Measurements from ENCODE around the gene COX6B2. TPM values are rescaled to one million over a fixed set of nuclear protein-coding genes. Genes with fewer than 3 reads are reported as not detected.

Gene COX6B2
- total and polyA plus RNA-seq, 12 donors, result not detected

DNA sequence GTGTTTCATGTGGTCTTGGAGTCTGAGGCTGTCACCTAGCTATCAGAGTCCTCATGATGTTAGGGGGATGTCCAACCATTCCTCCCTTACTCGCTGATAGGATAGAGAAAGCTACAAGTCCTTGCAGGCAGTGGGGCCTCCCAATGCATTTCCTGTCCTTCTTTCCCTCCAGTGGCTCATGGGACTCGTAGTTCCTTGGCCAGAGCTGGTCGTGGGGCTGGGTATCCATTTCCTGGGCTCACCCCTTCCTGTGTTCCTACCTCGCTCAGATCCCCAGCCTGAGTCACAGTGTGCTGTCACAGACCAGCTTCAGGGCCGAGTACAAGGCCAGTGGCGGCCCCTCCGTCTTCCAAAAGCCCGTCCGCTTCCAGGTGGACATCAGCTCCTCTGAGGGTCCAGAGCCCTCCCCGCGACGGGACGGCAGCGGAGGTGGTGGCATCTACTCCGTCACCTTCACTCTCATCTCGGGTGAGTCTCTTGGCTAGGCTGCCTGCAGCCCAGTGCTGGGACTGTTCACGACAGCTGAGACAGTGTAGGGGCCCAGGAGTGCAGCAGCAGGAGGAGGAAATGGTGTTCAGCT lies 48.4 kb downstream of the COX6B2 start:
- Histone ChIP-seq H3K27ac (no peak overlapping the region), H3K4me3 (no peak overlapping the region), H3K9me3 (peaks cover 0 to 6% (median 0%) of the 10 kb centered on the region in 11 donors), H3K4me1 (peaks cover 0 to 9% (median 3%) of the 10 kb centered on the region in 9 donors), H3K36me3 (peaks cover 0 to 52% (median 0%) of the 10 kb centered on the region in 9 donors), H3K27me3 (no peaks in the 10 kb centered on the region)
- ATAC-seq, result no peak
- TF ChIP-seq, protein P1, sequence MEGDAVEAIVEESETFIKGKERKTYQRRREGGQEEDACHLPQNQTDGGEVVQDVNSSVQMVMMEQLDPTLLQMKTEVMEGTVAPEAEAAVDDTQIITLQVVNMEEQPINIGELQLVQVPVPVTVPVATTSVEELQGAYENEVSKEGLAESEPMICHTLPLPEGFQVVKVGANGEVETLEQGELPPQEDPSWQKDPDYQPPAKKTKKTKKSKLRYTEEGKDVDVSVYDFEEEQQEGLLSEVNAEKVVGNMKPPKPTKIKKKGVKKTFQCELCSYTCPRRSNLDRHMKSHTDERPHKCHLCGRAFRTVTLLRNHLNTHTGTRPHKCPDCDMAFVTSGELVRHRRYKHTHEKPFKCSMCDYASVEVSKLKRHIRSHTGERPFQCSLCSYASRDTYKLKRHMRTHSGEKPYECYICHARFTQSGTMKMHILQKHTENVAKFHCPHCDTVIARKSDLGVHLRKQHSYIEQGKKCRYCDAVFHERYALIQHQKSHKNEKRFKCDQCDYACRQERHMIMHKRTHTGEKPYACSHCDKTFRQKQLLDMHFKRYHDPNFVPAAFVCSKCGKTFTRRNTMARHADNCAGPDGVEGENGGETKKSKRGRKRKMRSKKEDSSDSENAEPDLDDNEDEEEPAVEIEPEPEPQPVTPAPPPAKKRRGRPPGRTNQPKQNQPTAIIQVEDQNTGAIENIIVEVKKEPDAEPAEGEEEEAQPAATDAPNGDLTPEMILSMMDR (IDR thresholded peaks at IDR 0.05), result no peak
- intact Hi-C loops (cut with DNase I), result loop anchor here in 4 of 10 donors (5.0 to 10.0 kb wide), 3 partner anchors 66 to 109 kb away; partner anchors contain the start of genes RPL28 (in 2 of the 4), TMEM238 (in 2 of the 4) and IL11 (in 1 of the 4)
- no peak for DNase-seq
- WGBS, 2 donors, result 90 to 91% methylated on average over 17 of the region's 17 CpGs

DNA sequence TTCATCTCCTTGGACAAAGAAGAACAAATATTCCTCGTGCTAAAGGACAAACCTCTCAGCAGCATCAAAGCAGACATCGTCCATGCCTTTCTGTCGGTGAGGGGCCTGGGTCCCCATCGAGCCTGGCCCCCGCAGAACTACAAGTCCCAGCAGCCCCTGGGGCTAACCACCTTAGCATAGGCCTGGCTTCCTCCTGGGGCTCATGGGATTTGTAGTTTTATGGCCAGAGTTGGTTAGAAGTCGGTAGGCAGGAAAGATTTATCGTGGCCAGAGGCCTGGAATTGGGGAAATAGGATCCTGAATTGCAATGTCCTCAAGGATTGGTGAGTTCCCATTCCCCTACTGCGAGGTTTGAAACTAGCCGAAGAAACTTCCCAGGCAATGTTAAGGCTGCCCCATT lies 49.0 kb downstream of the COX6B2 start:
- Histone ChIP-seq H3K9me3 (peaks cover 0 to 6% (median 0%) of the 10 kb centered on the region in 11 donors), H3K27me3 (no peaks in the 10 kb centered on the region), H3K4me3 (no peak overlapping the region), H3K27ac (no peak overlapping the region), H3K36me3 (peaks cover 0 to 52% (median 0%) of the 10 kb centered on the region in 9 donors), H3K4me1 (peaks cover 0 to 9% (median 3%) of the 10 kb centered on the region in 9 donors)
- intact Hi-C loops (cut with DNase I), result loop anchor here in 4 of 10 donors (5.0 to 10.0 kb wide), 3 partner anchors 67 to 109 kb away; partner anchors contain the start of genes RPL28 (in 2 of the 4), TMEM238 (in 2 of the 4) and IL11 (in 1 of the 4)
- peak in 1 of 2 donors; percentile 40 for DNase-seq
- WGBS, 2 donors, result 86 to 90% methylated on average over 9 of the region's 9 CpGs
- peak in 6 of 8 donors; percentile 52 to 73 (median 68) for ATAC-seq
- TF ChIP-seq, protein P1 (IDR thresholded peaks at IDR 0.05), result no peak

DNA sequence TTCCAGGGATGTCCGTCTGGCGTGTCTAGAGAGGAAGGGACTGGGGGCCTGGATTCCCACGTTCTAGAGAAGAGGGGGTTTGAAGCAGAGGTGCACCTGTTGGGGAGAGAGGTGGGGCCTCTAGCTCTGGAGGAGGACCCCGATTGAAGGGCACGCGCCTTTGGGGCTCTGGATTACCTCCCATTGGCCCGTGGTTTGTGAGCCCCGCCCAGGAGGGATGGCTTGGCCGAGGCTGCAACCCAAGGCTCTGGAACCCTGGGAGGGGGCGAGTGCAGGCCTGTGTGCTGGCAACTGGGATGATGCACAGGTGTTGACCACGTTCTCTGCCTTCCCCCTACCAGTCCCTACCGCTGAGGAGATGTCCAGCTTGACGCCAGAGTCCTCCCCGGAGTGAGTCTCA lies 49.5 kb downstream of the COX6B2 start:
- no peak overlapping the region for H3K4me3 ChIP-seq
- peaks cover 0 to 9% (median 3%) of the 10 kb centered on the region in 9 donors for H3K4me1 ChIP-seq
- TF ChIP-seq, protein P1 (IDR thresholded peaks at IDR 0.05), result no peak
- H3K27me3 ChIP-seq, result no peaks in the 10 kb centered on the region
- ATAC-seq (no peak), DNase-seq (no peak)
- no peak overlapping the region for H3K27ac ChIP-seq
- 78 to 84% methylated on average over 14 of the region's 14 CpGs for WGBS, 2 donors
- intact Hi-C loops (cut with DNase I), result loop anchor here in 9 of 10 donors (5.0 to 10.0 kb wide), 5 partner anchors 32 to 110 kb away; partner anchors contain the start of genes TMEM238 (in 8 of the 9), KMT5C (in 3 of the 9), RPL28 (in 2 of the 9) and IL11 (in 1 of the 9)
- peaks cover 0 to 6% (median 0%) of the 10 kb centered on the region in 11 donors for H3K9me3 ChIP-seq
- peaks cover 0 to 54% (median 0%) of the 10 kb centered on the region in 9 donors for H3K36me3 ChIP-seq

DNA sequence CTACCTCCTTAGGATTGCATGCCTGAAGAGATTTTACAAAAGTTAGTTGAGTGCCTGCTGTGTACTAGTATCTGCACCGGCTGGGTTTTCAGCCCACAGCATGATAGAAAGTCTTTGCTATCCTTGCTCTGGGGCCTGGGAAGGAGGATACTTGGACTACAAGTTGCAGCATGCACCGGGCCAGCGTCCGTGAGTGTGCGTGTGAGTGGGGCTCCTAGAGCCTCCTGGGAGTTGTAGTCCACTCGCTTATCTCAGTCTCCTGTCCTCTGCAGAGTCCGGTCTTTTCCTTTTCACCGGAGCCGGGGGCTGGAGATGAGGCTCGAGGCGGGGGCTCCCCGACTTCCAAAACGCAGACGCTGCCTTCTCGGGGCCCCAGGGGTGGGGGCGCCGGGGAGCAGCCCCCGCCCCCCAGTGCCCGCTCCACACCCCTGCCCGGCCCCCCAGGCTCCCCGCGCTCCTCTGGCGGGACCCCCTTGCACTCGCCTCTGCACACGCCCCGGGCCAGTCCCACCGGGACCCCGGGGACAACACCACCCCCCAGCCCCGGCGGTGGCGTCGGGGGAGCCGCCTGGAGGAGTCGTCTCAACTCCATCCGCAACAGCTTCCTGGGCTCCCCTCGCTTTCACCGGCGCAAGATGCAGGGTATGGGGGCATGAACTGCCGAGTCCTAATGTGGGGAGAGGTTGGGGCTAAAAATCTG lies 50.1 kb downstream of the COX6B2 start:
- no peak for DNase-seq
- WGBS, 2 donors, result 89% methylated on average over 39 of the region's 39 CpGs
- TF ChIP-seq, protein P1 (IDR thresholded peaks at IDR 0.05), result no peak
- Histone ChIP-seq H3K4me1 (peaks cover 0 to 9% (median 3%) of the 10 kb centered on the region in 9 donors), H3K4me3 (no peak overlapping the region), H3K27me3 (no peaks in the 10 kb centered on the region), H3K9me3 (peaks cover 0 to 5% (median 0%) of the 10 kb centered on the region in 11 donors), H3K36me3 (peaks cover 0 to 53% (median 0%) of the 10 kb centered on the region in 9 donors), H3K27ac (no peak overlapping the region)
- intact Hi-C loops (cut with DNase I), result loop anchor here in 8 of 10 donors (5.0 to 10.0 kb wide), 4 partner anchors 33 to 110 kb away; partner anchors contain the start of genes TMEM238 (in 8 of the 8), KMT5C (in 3 of the 8) and RPL28 (in 2 of the 8)
- ATAC-seq, result peak in 1 of 8 donors; percentile 28
